ENCODE measurements around the gene DNAAF9.
"Not testable (repeated sequence)": the region's sequence is repeated elsewhere in the genome, so short reads cannot be mapped to it uniquely, and the experiment has no call there.

- not testable (repeated sequence) for TF ChIP-seq EZH2 (IDR thresholded peaks at IDR 0.05; ENCODE audit: low read length, unreplicated experiment); EZH2phosphoT487 (IDR thresholded peaks at IDR 0.05; ENCODE audit: borderline replicate concordance, low read length)
- TF ChIP-seq, protein P1, sequence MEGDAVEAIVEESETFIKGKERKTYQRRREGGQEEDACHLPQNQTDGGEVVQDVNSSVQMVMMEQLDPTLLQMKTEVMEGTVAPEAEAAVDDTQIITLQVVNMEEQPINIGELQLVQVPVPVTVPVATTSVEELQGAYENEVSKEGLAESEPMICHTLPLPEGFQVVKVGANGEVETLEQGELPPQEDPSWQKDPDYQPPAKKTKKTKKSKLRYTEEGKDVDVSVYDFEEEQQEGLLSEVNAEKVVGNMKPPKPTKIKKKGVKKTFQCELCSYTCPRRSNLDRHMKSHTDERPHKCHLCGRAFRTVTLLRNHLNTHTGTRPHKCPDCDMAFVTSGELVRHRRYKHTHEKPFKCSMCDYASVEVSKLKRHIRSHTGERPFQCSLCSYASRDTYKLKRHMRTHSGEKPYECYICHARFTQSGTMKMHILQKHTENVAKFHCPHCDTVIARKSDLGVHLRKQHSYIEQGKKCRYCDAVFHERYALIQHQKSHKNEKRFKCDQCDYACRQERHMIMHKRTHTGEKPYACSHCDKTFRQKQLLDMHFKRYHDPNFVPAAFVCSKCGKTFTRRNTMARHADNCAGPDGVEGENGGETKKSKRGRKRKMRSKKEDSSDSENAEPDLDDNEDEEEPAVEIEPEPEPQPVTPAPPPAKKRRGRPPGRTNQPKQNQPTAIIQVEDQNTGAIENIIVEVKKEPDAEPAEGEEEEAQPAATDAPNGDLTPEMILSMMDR (conservative IDR thresholded peaks at IDR 0.05; ENCODE audit: low read depth, low read length), result not testable (repeated sequence)
Observed at GRCh38 chr20:3426766-3427165, 19.3 kb upstream of the DNAAF9 start.

Measured in PC-3 (cell line).